MM.1S (cell line): ENCODE measurements around the gene GFOD1.

Experiments used
- EZH2 ChIP-seq: fragments of 300-600 bp; sonication (generic); optimal IDR thresholded peaks from 2 replicates; pipeline ENCODE3; 2017; ENCODE audit warnings: low read depth, mild to moderate bottlenecking, antibody characterized with exemption, low read length, mixed read lengths
- EZH2phosphoT487 ChIP-seq: fragments of 300-600 bp; sonication (generic); IDR thresholded peaks from 2 replicates; pipeline ENCODE4 v1.6.1; 2018; ENCODE audit warnings: antibody characterized with exemption, low read length
- TF ChIP-seq, protein P1 (sequence below): fragments of 300-600 bp; sonication (generic); IDR thresholded peaks from 2 replicates; pipeline ENCODE4 v1.5.1; 2016; ENCODE audit warnings: antibody characterized with exemption, low read length, mixed read lengths

- TF ChIP-seq EZH2phosphoT487 (no peak), EZH2 (no peak)
- TF ChIP-seq, protein P1, sequence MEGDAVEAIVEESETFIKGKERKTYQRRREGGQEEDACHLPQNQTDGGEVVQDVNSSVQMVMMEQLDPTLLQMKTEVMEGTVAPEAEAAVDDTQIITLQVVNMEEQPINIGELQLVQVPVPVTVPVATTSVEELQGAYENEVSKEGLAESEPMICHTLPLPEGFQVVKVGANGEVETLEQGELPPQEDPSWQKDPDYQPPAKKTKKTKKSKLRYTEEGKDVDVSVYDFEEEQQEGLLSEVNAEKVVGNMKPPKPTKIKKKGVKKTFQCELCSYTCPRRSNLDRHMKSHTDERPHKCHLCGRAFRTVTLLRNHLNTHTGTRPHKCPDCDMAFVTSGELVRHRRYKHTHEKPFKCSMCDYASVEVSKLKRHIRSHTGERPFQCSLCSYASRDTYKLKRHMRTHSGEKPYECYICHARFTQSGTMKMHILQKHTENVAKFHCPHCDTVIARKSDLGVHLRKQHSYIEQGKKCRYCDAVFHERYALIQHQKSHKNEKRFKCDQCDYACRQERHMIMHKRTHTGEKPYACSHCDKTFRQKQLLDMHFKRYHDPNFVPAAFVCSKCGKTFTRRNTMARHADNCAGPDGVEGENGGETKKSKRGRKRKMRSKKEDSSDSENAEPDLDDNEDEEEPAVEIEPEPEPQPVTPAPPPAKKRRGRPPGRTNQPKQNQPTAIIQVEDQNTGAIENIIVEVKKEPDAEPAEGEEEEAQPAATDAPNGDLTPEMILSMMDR = no peak
Measured at GRCh38 chr6:13492357-13492756, 5.0 kb upstream of the GFOD1 start.
